Measurements from ENCODE around the gene CNOT6.

The CNOT6 gene

GRCh38 chr5:180595046-180595379 lies 100.8 kb downstream of the CNOT6 start:
- peaks cover 39% of the 10 kb centered on the region for H3K27me3 ChIP-seq (ENCODE audit: control insufficient read depth, insufficient read depth, low read length)
- H3K9me3 ChIP-seq (ENCODE audit: control insufficient read depth, insufficient read depth, low read length), result no peaks in the 10 kb centered on the region
- no peak overlapping the region for H3K4me3 ChIP-seq (ENCODE audit: low read depth, low read length)
- H3K36me3 ChIP-seq (ENCODE audit: control insufficient read depth, insufficient read depth, low read length), result no peaks in the 10 kb centered on the region
- H3K27ac ChIP-seq (ENCODE audit: low read depth, low read length), result no peak overlapping the region
- H3K4me1 ChIP-seq (ENCODE audit: control insufficient read depth, insufficient read depth, low read length), result no peaks in the 10 kb centered on the region
- H3K9ac ChIP-seq (ENCODE audit: low read depth, low read length), result no peak overlapping the region

GRCh38 chr5:180595381-180596114 lies 101.4 kb downstream of the CNOT6 start:
- H3K4me1 ChIP-seq (ENCODE audit: control insufficient read depth, insufficient read depth, low read length), result no peaks in the 10 kb centered on the region
- H3K36me3 ChIP-seq (ENCODE audit: control insufficient read depth, insufficient read depth, low read length), result no peaks in the 10 kb centered on the region
- no peaks in the 10 kb centered on the region for H3K9me3 ChIP-seq (ENCODE audit: control insufficient read depth, insufficient read depth, low read length)
- no peak overlapping the region for H3K4me3 ChIP-seq (ENCODE audit: low read depth, low read length)
- H3K27ac ChIP-seq (ENCODE audit: low read depth, low read length), result no peak overlapping the region
- H3K27me3 ChIP-seq (ENCODE audit: control insufficient read depth, insufficient read depth, low read length), result peaks cover 33% of the 10 kb centered on the region
- no peak overlapping the region for H3K9ac ChIP-seq (ENCODE audit: low read depth, low read length)

- Histone ChIP-seq H3K27ac (ENCODE audit: low read depth, low read length) (no peak overlapping the region), H3K9ac (ENCODE audit: low read depth, low read length) (no peak overlapping the region), H3K9me3 (ENCODE audit: control insufficient read depth, insufficient read depth, low read length) (no peaks in the 10 kb centered on the region), H3K27me3 (ENCODE audit: control insufficient read depth, insufficient read depth, low read length) (peaks cover 27% of the 10 kb centered on the region), H3K4me1 (ENCODE audit: control insufficient read depth, insufficient read depth, low read length) (no peaks in the 10 kb centered on the region), H3K4me3 (ENCODE audit: low read depth, low read length) (no peak overlapping the region), H3K36me3 (ENCODE audit: control insufficient read depth, insufficient read depth, low read length) (no peaks in the 10 kb centered on the region)
Observed at GRCh38 chr5:180596115-180596667, 102.0 kb downstream of the CNOT6 start.

- no peaks in the 10 kb centered on the region for H3K36me3 ChIP-seq (ENCODE audit: control insufficient read depth, insufficient read depth, low read length)
- H3K27ac ChIP-seq (ENCODE audit: low read depth, low read length), result no peak overlapping the region
- H3K4me1 ChIP-seq (ENCODE audit: control insufficient read depth, insufficient read depth, low read length), result no peaks in the 10 kb centered on the region
- H3K9me3 ChIP-seq (ENCODE audit: control insufficient read depth, insufficient read depth, low read length), result no peaks in the 10 kb centered on the region
- H3K9ac ChIP-seq (ENCODE audit: low read depth, low read length), result no peak overlapping the region
- H3K27me3 ChIP-seq (ENCODE audit: control insufficient read depth, insufficient read depth, low read length), result peaks cover 21% of the 10 kb centered on the region
- H3K4me3 ChIP-seq (ENCODE audit: low read depth, low read length), result no peak overlapping the region
Observed at GRCh38 chr5:180596668-180597231, 102.6 kb downstream of the CNOT6 start.

- Histone ChIP-seq H3K36me3 (ENCODE audit: control insufficient read depth, insufficient read depth, low read length) (no peaks in the 10 kb centered on the region), H3K4me1 (ENCODE audit: control insufficient read depth, insufficient read depth, low read length) (no peaks in the 10 kb centered on the region), H3K27me3 (ENCODE audit: control insufficient read depth, insufficient read depth, low read length) (peaks cover 6% of the 10 kb centered on the region), H3K9ac (ENCODE audit: low read depth, low read length) (no peak overlapping the region), H3K9me3 (ENCODE audit: control insufficient read depth, insufficient read depth, low read length) (no peaks in the 10 kb centered on the region), H3K27ac (ENCODE audit: low read depth, low read length) (no peak overlapping the region), H3K4me3 (ENCODE audit: low read depth, low read length) (no peak overlapping the region)
Observed at GRCh38 chr5:180598316-180598701, 104.1 kb downstream of the CNOT6 start.

GRCh38 chr5:180598797-180599589 lies 104.8 kb downstream of the CNOT6 start:
- Histone ChIP-seq H3K27me3 (ENCODE audit: control insufficient read depth, insufficient read depth, low read length) (no peaks in the 10 kb centered on the region), H3K9ac (ENCODE audit: low read depth, low read length) (no peak overlapping the region), H3K4me1 (ENCODE audit: control insufficient read depth, insufficient read depth, low read length) (no peaks in the 10 kb centered on the region), H3K4me3 (ENCODE audit: low read depth, low read length) (no peak overlapping the region), H3K36me3 (ENCODE audit: control insufficient read depth, insufficient read depth, low read length) (no peaks in the 10 kb centered on the region), H3K9me3 (ENCODE audit: control insufficient read depth, insufficient read depth, low read length) (no peaks in the 10 kb centered on the region), H3K27ac (ENCODE audit: low read depth, low read length) (no peak overlapping the region)

- no peak overlapping the region for H3K9ac ChIP-seq (ENCODE audit: low read depth, low read length)
- H3K4me3 ChIP-seq (ENCODE audit: low read depth, low read length), result no peak overlapping the region
- H3K27ac ChIP-seq (ENCODE audit: low read depth, low read length), result no peak overlapping the region
- no peaks in the 10 kb centered on the region for H3K27me3 ChIP-seq (ENCODE audit: control insufficient read depth, insufficient read depth, low read length)
- no peaks in the 10 kb centered on the region for H3K36me3 ChIP-seq (ENCODE audit: control insufficient read depth, insufficient read depth, low read length)
- no peaks in the 10 kb centered on the region for H3K9me3 ChIP-seq (ENCODE audit: control insufficient read depth, insufficient read depth, low read length)
- no peaks in the 10 kb centered on the region for H3K4me1 ChIP-seq (ENCODE audit: control insufficient read depth, insufficient read depth, low read length)
Observed at GRCh38 chr5:180599590-180599914, 105.4 kb downstream of the CNOT6 start.

GRCh38 chr5:180599981-180600553 lies 105.9 kb downstream of the CNOT6 start:
- Histone ChIP-seq H3K36me3 (ENCODE audit: control insufficient read depth, insufficient read depth, low read length) (no peaks in the 10 kb centered on the region), H3K9ac (ENCODE audit: low read depth, low read length) (no peak overlapping the region), H3K4me1 (ENCODE audit: control insufficient read depth, insufficient read depth, low read length) (no peaks in the 10 kb centered on the region), H3K27me3 (ENCODE audit: control insufficient read depth, insufficient read depth, low read length) (no peaks in the 10 kb centered on the region), H3K4me3 (ENCODE audit: low read depth, low read length) (no peak overlapping the region), H3K9me3 (ENCODE audit: control insufficient read depth, insufficient read depth, low read length) (no peaks in the 10 kb centered on the region), H3K27ac (ENCODE audit: low read depth, low read length) (no peak overlapping the region)

GRCh38 chr5:180600554-180601041 lies 106.4 kb downstream of the CNOT6 start:
- Histone ChIP-seq H3K4me3 (ENCODE audit: low read depth, low read length) (no peak overlapping the region), H3K27ac (ENCODE audit: low read depth, low read length) (no peak overlapping the region), H3K36me3 (ENCODE audit: control insufficient read depth, insufficient read depth, low read length) (no peaks in the 10 kb centered on the region), H3K27me3 (ENCODE audit: control insufficient read depth, insufficient read depth, low read length) (no peaks in the 10 kb centered on the region), H3K9me3 (ENCODE audit: control insufficient read depth, insufficient read depth, low read length) (no peaks in the 10 kb centered on the region), H3K4me1 (ENCODE audit: control insufficient read depth, insufficient read depth, low read length) (no peaks in the 10 kb centered on the region), H3K9ac (ENCODE audit: low read depth, low read length) (no peak overlapping the region)

- no peaks in the 10 kb centered on the region for H3K4me1 ChIP-seq (ENCODE audit: control insufficient read depth, insufficient read depth, low read length)
- H3K36me3 ChIP-seq (ENCODE audit: control insufficient read depth, insufficient read depth, low read length), result no peaks in the 10 kb centered on the region
- no peak overlapping the region for H3K9ac ChIP-seq (ENCODE audit: low read depth, low read length)
- no peaks in the 10 kb centered on the region for H3K9me3 ChIP-seq (ENCODE audit: control insufficient read depth, insufficient read depth, low read length)
- no peaks in the 10 kb centered on the region for H3K27me3 ChIP-seq (ENCODE audit: control insufficient read depth, insufficient read depth, low read length)
- H3K27ac ChIP-seq (ENCODE audit: low read depth, low read length), result no peak overlapping the region
- no peak overlapping the region for H3K4me3 ChIP-seq (ENCODE audit: low read depth, low read length)
Observed at GRCh38 chr5:180601591-180602480, 107.7 kb downstream of the CNOT6 start.
